SK-N-MC (cell line): Measurements from ENCODE around the gene C19orf73.

Experiments used
- DNase-seq: peaks from one replicate; pipeline ENCODE4 v3.0.0-alpha.2; 2011; ENCODE audit warnings: low read depth, low spot score
- H3K27ac ChIP-seq: fragments of 200-600 bp; sonication (generic); 2 replicates; pipeline ENCODE4 v1.5.1; 2016; ENCODE audit warnings: mixed run types
- H3K36me3 ChIP-seq: fragments of 200-600 bp; sonication (generic); 2 replicates; pipeline ENCODE4 v1.6.1; 2017; ENCODE audit warnings: antibody characterized with exemption, low read length, mixed read lengths; ENCODE audit not compliant: insufficient read depth
- H3K4me3 ChIP-seq: fragments of 200-600 bp; sonication (generic); 2 replicates; pipeline ENCODE4 v1.5.1; 2016
- H3K9ac ChIP-seq: fragments of 200-600 bp; sonication (generic); 2 replicates; pipeline ENCODE4 v1.8.0; 2017; ENCODE audit warnings: mixed run types, mixed read lengths; ENCODE audit not compliant: insufficient read length
- H3K9me3 ChIP-seq: fragments of 200-600 bp; sonication (generic); 2 replicates; pipeline ENCODE4 v1.6.1; 2017; ENCODE audit warnings: low read depth, mild to moderate bottlenecking, antibody characterized with exemption, low read length, moderate library complexity, mixed read lengths
- EZH2 ChIP-seq: fragments of 200-600 bp; sonication (generic); IDR thresholded peaks from one replicate; pipeline ENCODE4 v1.6.1; 2017; ENCODE audit warnings: antibody characterized with exemption
- FOXP2 ChIP-seq: optimal IDR thresholded peaks from 2 replicates; pipeline ENCODE3; 2011; ENCODE audit warnings: mild to moderate bottlenecking, moderate library complexity; ENCODE audit not compliant: insufficient read depth; ENCODE audit errors: extremely low read length, control extremely low read depth
- POLR2AphosphoS5 ChIP-seq: IDR thresholded peaks from 2 replicates; pipeline ENCODE4 v1.6.1; 2012; ENCODE audit warnings: mild to moderate bottlenecking, low read depth, low read length, borderline replicate concordance

The C19orf73 gene, protein sequence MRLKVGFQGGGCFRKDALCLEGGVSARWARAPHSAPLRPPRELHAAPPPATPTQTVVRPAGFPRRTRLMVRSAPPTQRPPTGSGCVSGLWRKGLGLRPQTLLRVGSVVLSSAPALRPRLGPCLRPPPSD

DNA sequence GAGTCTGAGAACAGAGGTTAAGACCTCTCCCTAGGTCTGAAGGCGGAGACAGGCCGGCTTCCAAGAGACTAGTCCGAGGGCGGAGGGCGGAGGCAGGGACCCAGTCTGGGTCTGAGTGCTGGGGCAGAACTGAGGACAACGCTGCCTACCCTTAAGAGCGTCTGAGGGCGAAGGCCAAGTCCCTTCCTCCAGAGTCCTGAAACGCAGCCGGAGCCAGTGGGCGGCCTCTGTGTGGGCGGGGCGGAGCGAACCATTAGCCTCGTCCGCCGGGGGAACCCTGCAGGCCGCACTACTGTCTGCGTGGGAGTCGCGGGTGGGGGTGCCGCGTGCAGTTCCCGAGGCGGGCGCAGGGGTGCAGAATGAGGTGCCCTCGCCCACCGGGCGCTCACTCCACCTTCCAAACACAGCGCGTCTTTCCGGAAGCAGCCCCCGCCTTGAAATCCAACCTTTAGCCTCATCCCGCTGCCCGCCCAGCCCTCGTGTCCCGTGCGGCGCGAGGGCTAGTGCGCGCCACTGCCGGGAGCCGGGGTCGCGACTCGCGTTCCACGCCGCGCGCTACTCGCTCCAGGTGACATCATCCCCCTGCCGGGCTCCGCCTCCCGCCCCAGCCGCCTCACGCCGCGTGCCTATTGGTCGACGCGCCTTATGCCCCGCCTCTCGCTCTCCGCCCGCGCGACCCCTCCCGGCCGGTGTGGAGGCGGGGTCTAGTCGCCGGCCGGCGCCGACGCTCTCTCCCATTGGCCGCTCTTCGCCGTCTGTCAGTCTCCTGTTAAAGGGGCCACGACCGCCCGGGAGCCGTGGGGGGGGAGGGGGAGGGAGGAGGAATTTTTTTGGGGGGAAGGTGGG is at the start of gene C19orf73:
Gene C19orf73, minus strand, starts transcription at position 579 of the 846 bp plus-strand sequence. Its CDS starts 121 bp downstream, at position 458.
- Histone ChIP-seq H3K4me3 (peak within 1 kb of the TSS; percentile 82), H3K36me3 (peaks cover 9% of the 10 kb centered on the region; the same call in 1 of the 2 replicates), H3K9ac (peak within 1 kb of the TSS; percentile 89), H3K9me3 (no peaks in the 10 kb centered on the region), H3K27ac (peak within 1 kb of the TSS; percentile 83)
- TF ChIP-seq POLR2AphosphoS5 = peak; percentile 86; the same call in 1 of the 2 replicates
- TF ChIP-seq EZH2 = no peak
- TF ChIP-seq FOXP2 = peak; percentile 88
- no peak for DNase-seq

DNA sequence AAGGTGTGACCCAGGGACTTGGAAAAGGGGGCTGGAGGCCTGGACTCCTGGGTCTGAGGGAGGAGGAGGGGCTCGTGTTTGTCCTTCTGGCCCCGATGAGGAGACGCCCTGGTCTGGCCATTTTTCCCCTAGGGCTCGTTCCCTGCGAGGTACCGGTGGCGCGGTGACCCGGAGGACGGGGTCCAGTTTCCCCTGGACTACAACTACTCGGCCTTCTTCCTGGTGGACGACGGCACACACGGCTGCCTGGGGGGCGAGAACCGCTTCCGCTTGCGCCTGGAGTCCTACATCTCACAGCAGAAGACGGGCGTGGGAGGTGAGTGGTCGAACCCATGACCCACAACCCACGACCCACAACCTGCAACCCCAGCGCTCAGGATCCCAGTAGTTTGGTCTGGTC is 49.5 kb upstream of the C19orf73 start:
- Histone ChIP-seq H3K4me3 (no peak overlapping the region), H3K9me3 (no peaks in the 10 kb centered on the region), H3K9ac (no peak overlapping the region), H3K36me3 (peaks cover 19% of the 10 kb centered on the region; the same call in 1 of the 2 replicates), H3K27ac (no peak overlapping the region)
- TF ChIP-seq FOXP2 (no peak), POLR2AphosphoS5 (no peak), EZH2 (no peak)
- no peak for DNase-seq

DNA sequence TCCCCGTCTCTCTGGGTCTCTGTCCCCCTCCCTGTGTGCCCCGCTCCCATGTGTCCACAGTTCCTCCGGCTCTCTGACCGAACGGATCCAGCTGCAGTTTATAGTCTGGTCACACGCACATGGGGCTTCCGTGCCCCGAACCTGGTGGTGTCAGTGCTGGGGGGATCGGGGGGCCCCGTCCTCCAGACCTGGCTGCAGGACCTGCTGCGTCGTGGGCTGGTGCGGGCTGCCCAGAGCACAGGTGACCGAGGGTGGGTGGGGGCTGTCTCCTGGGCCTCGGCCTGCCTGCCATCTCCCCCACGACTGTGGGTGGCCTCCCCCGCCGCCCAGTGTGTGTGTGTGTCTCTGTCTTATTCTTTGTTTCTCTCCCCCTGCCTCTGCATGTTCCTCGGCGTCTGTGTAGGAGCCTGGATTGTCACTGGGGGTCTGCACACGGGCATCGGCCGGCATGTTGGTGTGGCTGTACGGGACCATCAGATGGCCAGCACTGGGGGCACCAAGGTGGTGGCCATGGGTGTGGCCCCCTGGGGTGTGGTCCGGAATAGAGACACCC is 49.0 kb upstream of the C19orf73 start:
- DNase-seq = no peak
- TF ChIP-seq FOXP2 (no peak), POLR2AphosphoS5 (no peak), EZH2 (no peak)
- no peaks in the 10 kb centered on the region for H3K9me3 ChIP-seq
- H3K36me3 ChIP-seq = peaks cover 16% of the 10 kb centered on the region; the same call in 1 of the 2 replicates
- H3K9ac ChIP-seq = no peak overlapping the region
- H3K4me3 ChIP-seq = no peak overlapping the region
- H3K27ac ChIP-seq = no peak overlapping the region

DNA sequence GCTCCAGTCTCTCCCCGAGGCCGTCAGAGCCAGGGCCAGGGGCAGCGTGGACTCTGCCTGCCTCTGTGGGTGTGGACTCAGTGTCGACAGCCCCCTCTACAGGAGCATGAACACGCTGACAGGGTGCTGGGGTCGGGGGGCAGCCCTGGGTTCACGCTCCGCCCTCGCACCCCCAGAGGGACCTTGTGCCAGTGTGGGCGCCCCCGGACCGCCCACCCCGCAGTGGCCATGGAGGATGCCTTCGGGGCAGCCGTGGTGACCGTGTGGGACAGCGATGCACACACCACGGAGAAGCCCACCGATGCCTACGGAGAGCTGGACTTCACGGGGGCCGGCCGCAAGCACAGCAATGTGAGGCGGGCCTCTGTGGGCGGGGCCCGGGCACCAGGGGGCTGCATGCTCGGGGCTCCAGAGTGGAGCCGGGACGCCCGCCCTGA is 46.9 kb upstream of the C19orf73 start:
- no peak for TF ChIP-seq POLR2AphosphoS5
- TF ChIP-seq FOXP2 = no peak
- no peak for TF ChIP-seq EZH2
- no peaks in the 10 kb centered on the region for H3K9me3 ChIP-seq
- no peak for DNase-seq
- no peak overlapping the region for H3K27ac ChIP-seq
- H3K9ac ChIP-seq = no peak overlapping the region
- H3K4me3 ChIP-seq = no peak overlapping the region
- peaks cover 5% of the 10 kb centered on the region; the same call in 1 of the 2 replicates for H3K36me3 ChIP-seq

DNA sequence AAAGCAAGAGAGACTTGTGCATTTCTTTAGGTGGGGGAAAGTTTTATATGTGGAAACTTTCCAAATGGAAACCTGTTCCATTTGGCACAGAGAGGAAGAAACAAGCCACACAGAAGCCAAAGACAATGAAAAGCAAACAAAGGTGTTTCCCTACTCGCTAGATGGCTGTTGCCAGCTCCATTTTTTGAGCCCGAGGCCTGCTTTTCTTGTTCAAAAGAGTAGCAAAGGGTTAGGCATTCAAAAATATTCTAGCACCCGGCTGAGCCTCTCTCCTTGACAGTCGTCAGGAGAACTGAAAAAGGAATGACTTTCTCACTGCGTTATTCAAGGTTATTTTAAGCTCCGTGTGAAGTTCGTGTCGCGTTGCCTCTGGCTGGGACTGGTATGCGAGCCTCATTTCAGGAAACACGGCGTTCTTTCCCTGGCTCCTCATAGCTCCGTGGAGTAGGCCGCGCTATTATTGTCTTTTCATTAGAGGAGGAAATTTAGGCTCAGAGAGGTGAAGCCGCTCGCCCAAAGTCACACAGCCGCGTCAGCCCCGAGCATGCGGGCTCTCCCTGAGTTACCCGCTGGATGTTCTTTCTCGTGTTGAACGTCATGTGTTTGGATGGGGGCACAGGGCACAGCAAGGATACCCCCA is 46.3 kb upstream of the C19orf73 start:
- Histone ChIP-seq H3K9me3 (no peaks in the 10 kb centered on the region), H3K27ac (peak overlapping the region; percentile 44; the same call in 1 of the 2 replicates), H3K9ac (no peak overlapping the region), H3K4me3 (no peak overlapping the region), H3K36me3 (no peaks in the 10 kb centered on the region; the same call in 1 of the 2 replicates)
- no peak for DNase-seq
- TF ChIP-seq EZH2 = no peak
- no peak for TF ChIP-seq POLR2AphosphoS5
- no peak for TF ChIP-seq FOXP2

DNA sequence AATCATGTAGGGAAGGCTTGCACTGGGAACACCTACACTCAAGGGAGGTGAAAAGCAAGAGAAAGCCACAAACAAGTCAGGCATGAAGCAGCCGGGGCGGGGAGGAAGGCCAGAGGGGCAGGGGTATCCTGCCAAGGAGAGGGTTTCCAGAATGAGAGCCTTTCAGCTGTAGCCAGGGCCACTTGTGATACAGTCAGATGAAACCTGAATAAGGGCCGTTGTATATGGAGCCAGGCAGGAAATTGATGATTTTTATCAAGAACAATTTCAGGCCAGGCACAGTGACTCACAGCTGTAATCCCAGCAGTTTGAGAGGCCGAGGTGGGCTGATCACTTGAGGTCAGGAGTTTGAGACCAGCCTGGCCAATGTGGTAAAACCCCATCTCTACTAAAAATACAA is 43.0 kb upstream of the C19orf73 start:
- Histone ChIP-seq H3K9me3 (no peaks in the 10 kb centered on the region), H3K27ac (no peak overlapping the region), H3K4me3 (no peak overlapping the region), H3K36me3 (no peaks in the 10 kb centered on the region), H3K9ac (no peak overlapping the region)
- DNase-seq = no peak
- TF ChIP-seq POLR2AphosphoS5 (no peak), FOXP2 (no peak), EZH2 (no peak)

DNA sequence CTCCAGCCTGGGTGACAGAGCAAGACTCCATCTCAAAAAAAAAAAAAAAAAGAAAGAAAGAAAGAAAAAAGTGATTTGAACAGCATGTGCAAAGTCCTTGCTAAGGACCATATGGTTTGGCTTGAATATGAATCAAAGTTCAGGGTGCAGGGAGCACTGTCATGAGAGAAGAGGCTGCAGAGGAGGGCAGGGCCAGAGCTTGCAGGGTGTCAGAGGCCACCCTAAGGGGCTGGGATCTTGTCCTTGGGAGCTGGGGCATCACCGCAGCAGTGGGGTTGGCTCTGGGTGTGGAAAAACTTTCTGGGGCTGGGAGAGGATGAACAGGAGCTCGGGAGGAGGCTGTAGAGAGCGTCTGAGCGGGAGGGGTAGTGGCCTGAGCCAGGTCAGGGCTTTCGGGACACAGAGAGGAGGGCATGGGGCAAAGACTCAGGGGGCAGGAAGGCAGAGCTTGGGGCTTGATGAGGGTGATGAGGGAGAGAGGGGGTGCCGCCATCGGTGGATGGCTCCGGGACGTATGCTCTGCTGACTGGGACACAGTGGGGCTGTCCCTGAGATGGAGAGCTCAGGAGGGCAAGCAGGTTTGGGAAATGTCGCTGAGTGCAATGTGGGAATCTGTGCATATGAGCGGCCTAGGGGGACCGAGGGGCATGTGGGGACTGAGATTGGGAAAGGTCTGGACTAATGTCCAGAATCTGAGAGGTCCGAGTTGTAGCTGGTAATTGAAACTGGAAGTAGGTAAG is 41.7 kb upstream of the C19orf73 start:
- Histone ChIP-seq H3K9ac (no peak overlapping the region), H3K4me3 (no peak overlapping the region), H3K36me3 (no peaks in the 10 kb centered on the region), H3K9me3 (no peaks in the 10 kb centered on the region), H3K27ac (no peak overlapping the region)
- TF ChIP-seq EZH2 = no peak
- DNase-seq = no peak
